ENCODE data around the gene MYADM. TPM values are rescaled to one million over a fixed set of nuclear protein-coding genes. Genes with fewer than 3 reads are reported as not detected.

The MYADM gene
- polyA plus RNA-seq, 10 donors: 161 to 255 (median 199) TPM

DNA sequence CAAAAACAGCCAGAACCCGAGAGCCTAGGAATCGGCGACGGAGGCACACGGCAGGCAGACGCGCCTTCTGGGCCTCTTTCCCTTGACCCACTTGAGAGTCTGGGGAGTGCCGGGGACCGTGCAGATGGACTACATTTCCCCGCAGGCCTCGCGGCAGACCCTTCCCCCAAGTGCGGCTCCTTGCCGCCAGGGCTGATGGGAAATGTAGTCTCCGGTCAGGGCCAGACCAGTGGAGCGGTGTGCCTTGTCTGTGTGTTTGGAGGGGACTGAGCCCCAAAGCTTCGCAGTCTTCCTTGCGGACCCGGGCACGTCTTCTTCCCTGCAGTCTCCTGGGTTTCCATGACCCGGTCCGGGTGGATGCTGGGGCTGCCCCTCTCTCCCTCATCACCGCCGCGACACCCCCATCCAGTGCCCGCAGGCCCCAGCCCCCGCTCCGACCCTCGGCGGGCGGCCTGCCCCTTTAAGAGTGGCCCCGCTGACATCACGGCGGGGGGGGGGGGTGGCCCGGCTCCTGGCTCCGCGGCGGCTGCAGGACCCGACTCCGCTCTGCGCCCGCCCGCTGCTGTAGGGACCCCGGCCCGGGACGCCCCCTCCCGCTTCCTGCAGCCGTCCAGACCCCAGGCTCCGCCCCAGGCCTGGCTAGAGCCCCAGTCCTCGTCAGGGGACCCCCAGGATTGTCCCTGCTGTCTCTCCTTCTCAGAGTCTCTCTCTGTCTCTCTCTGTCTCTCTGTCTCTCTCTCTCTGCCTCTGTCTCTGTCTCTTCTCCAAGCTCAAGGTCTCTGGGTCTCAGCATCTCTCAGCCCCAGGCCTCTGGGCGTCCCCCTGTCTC is 40.6 kb downstream of the MYADM start:
- peak; percentile 19 to 62 (median 38) for DNase-seq

DNA sequence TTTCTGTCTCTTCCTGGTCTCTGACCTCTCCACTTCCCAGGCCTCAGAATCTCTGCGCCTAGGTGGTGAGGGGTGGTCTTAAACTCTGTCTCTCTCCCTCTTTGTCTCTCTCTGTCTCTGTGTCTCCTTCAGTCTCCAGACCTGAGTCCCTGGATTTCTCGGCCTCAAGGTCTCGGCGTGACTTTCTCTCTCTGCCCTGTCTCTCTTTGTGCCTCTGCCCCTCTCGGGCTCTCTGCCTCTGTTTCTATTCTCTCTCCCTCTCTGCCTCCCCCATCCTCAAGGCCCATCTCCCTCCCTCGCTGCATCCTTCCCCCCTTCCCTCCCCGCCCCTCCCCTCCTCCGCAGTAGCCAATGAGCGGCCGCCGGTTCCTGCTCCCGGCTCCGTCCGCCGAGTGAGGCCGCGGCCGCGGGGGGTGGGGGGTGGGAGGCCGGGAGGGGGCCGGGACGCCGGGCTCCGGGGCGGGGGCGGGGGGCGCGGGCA is 41.3 kb downstream of the MYADM start, which contains the start of gene CACNG7:
TSS of gene CACNG7 (plus strand) at position 344 of the 481 bp plus-strand sequence. CDS start 3,554 bp downstream, outside the sequence.
- no peak for DNase-seq

DNA sequence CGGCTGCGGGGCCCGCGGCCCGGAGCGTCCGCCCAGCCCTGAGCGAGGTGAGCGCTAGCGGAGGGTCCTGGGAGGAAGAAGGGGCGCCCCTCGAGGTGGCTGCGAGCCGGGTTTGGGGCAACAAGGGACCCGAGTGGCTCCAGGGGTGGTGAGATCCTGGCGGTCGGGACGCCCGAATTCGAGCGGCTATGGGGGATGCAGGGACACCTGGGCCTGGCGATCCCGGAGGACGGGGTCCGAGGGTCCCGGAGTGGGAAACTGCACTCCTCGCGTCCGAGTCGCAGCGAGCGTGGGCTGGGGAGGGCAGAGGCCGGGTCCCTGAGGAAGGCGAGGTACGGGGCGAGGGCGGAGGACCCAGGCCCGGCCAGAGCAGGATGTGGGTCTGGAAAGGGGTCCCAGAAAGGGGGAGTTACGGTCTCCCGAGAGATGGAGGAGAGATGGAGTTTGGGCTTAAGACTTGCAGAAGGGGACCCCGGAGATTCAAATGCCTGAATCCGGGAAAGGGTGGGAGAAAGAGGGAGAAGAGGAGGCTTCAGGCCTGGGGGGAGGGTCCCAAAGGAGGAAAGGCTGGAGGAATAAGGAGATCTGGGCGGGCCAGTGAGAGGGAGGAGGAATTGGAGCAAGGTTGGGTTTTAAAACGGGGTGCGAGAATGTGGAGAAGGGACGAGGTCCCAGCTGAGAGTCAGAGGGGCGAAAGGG is 41.9 kb downstream of the MYADM start:
- DNase-seq: no peak

DNA sequence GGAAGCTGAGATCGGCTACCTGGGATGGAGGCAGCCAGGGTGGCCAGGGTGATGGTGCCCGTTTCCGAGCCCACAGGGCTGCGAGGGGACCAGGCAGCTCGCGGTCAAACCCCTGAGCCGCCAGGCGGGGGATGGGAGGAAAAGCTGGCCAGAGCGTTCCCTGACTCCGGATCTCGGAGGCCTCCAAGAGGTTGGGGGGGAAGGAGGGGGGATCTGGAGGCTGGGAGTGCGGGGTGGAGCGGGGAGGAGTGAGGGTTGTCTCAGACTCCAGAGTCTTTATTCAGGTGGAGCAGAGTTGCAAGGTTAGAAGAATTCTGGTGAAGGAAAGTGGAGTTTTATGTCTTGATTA is 42.5 kb downstream of the MYADM start:
- DNase-seq: no peak

DNA sequence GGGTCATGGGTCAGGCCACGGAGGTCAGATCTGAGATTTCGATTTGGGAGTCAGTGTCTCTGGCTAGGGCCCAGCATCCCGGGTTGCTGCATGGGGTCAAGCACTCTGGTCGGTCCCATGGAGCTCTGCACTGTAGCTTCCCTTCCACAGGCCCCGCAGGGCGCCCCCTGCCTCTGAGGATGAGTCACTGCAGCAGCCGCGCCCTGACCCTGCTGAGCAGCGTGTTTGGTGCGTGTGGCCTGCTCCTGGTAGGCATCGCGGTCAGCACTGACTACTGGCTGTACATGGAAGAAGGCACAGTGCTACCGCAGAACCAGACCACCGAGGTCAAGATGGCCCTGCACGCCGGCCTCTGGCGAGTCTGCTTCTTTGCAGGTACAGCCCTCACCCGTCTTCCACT is 45.0 kb downstream of the MYADM start:
- DNase-seq: no peak

DNA sequence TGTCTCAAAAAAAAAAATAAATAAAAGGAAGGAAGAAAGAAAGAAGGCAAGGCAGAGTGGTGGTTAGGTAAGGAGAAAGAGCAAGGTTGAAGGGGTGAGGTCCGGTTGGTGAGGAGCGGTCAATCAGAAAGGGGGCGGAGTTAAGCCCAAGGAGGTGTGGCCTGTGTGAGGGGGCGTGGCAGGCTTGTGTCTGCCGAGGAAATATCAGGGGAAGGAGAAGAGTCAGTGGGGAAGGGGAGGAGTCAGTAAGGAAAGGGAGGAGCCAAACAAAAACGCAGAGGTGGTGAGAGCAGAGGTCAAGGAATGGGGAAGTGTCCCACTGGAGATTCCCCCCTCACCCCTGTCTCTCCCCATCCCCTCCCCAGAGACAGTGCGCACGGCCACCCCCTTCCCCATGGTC is 47.3 kb downstream of the MYADM start:
- no peak for DNase-seq

DNA sequence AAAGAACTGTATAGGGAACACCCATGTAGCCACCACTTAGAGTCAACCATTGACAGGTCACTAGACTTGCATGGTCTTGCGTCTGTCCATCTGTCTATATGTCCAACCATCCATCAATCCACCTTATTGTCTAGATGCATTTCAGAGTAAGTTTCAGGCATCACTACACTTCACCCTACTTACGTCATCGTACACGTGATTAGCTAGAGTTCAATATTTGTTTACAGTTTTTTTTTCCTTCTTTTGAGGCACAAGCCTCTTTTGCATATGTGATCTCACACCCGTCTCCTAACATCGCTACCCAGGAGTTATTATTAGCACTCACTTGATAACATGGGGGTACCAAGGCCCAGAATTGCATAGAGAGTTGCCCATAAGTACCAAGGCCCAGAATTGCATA is 48.3 kb downstream of the MYADM start:
- no peak for DNase-seq

DNA sequence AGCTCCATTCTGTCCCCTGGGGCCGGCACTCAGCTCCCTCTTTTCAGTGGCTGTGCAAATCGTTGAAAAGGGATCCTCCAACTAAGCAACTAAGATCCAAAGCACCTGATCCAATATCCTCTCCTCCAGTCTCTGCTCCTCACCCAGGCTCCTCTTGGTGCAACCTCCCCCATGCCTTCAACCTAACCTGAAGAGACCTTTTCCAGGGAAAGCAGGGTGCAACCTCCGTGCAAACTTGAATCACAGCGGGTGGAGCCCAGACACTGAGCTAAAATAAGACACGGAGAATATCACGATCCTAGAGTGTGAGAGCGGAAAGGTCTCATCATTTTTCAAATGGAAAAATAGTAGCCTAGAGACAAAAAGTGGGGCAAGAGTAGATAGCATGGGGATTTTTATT is 49.7 kb downstream of the MYADM start:
- no peak for DNase-seq

Other genes starting within 250 kb of the MYADM start
- under 1 TPM in 1 of 10 donors, not detected in 9; 0.59 TPM for gene DPRX, start 235.9 kb upstream of the MYADM start, polyA plus RNA-seq (ENCODE audit: insufficient read length in 10 of 10)
- gene NLRP12, start 43.6 kb upstream of the MYADM start, polyA plus RNA-seq (ENCODE audit: insufficient read length in 10 of 10): under 1 TPM; 0.19 to 0.62 (median 0.29) TPM
- gene PRKCG, start 14.3 kb downstream of the MYADM start, polyA plus RNA-seq (ENCODE audit: insufficient read length in 10 of 10): 1 to 10 TPM in 1 of 10 donors, under 1 TPM in 8, not detected in 1; 0.11 to 1.0 (median 0.30) TPM
- gene CACNG7, start 41.4 kb downstream of the MYADM start, polyA plus RNA-seq (ENCODE audit: insufficient read length in 10 of 10): 1 to 10 TPM in 1 of 10 donors, under 1 TPM in 6, not detected in 3; 0.10 to 1.3 (median 0.20) TPM
- gene CACNG8, start 95.1 kb downstream of the MYADM start, polyA plus RNA-seq (ENCODE audit: insufficient read length in 10 of 10): 1 to 10 TPM in 1 of 10 donors, under 1 TPM in 9; 0.39 to 1.0 (median 0.55) TPM
- 10 to 100 TPM; 21.1 to 29.6 (median 22.9) TPM for gene CACNG6, start 123.8 kb downstream of the MYADM start, polyA plus RNA-seq (ENCODE audit: insufficient read length in 10 of 10)
- gene VSTM1, start 196.0 kb downstream of the MYADM start, polyA plus RNA-seq (ENCODE audit: insufficient read length in 10 of 10): under 1 TPM in 2 of 10 donors, not detected in 8; 0.22 to 0.35 TPM
- not detected for gene TARM1, start 213.5 kb downstream of the MYADM start, polyA plus RNA-seq (ENCODE audit: insufficient read length in 10 of 10)
- gene OSCAR, start 232.9 kb downstream of the MYADM start, polyA plus RNA-seq (ENCODE audit: insufficient read length in 10 of 10): under 1 TPM; 0.11 to 0.54 (median 0.43) TPM
- gene NDUFA3, start 235.0 kb downstream of the MYADM start, polyA plus RNA-seq (ENCODE audit: insufficient read length in 10 of 10): 100 to 1,000 TPM in 5 of 10 donors, 10 to 100 TPM in 5; 76.3 to 116 (median 98.6) TPM
- gene TFPT, start 247.8 kb downstream of the MYADM start, polyA plus RNA-seq (ENCODE audit: insufficient read length in 10 of 10): 10 to 100 TPM in 9 of 10 donors, 1 to 10 TPM in 1; 9.8 to 17.7 (median 13.4) TPM
- gene PRPF31, start 247.9 kb downstream of the MYADM start, polyA plus RNA-seq (ENCODE audit: insufficient read length in 10 of 10): 10 to 100 TPM; 35.0 to 52.0 (median 45.4) TPM